Spleen (tissue), 7 donors: ENCODE results near the gene TMEM217.

Experiments used
- CTCF ChIP-seq, 11 experiments: fragments of 200-600 bp in 7 of 11; fragments of 450-650 bp in 4 of 11; sonication (generic) in 4 of 11; IDR thresholded peaks in 8 of 11; conservative IDR thresholded peaks in 3 of 11; 1 replicate in 7 of 11; 2 replicates in 4 of 11; pipeline versions ENCODE4 v1.4.0 to v1.8.0; 2016 to 2021; ENCODE audit warnings: antibody characterized with exemption in 11 of 11, inconsistent platforms in 4 of 11, mild to moderate bottlenecking in 1 of 11
- POLR2A ChIP-seq, 3 donors: fragments of 450-650 bp; IDR thresholded peaks; one replicate each; pipeline ENCODE4 v1.5.1; 2017; ENCODE audit warnings: antibody characterized with exemption in 3 of 3, mild to moderate bottlenecking in 1 of 3
- POLR2AphosphoS5 ChIP-seq, 3 donors: sonication (generic); formaldehyde crosslinking; IDR thresholded peaks; one replicate each; pipeline ENCODE4 v1.5.1; 2017; ENCODE audit warnings: antibody characterized with exemption in 3 of 3
- donor health status: DM: no; HTN: no; CAD: no; lungs with moderate emphysema.
- donor health status: DM: no; HTN: no; CAD: no.
- donor health status: DM: no; HTN: no; CAD: no.

GRCh38 chr6:37230104-37230503 is 27.8 kb downstream of the TMEM217 start:
- TF ChIP-seq CTCF (IDR thresholded peaks at IDR 0.05 in 8 of 11, conservative IDR thresholded peaks at IDR 0.05 in 3 of 11) (no peak), POLR2AphosphoS5 (IDR thresholded peaks at IDR 0.05) (no peak), POLR2A (IDR thresholded peaks at IDR 0.05) (no peak)
